ENCODE measurements around the gene KRTAP10-8. TPM values are rescaled to one million over a fixed set of nuclear protein-coding genes. Genes with fewer than 3 reads are reported as not detected.
A peak's percentile ranks its signal among the peaks of the same experiment; 100 is the strongest.
"Not testable (repeated sequence)": the region's sequence is repeated elsewhere in the genome, so short reads cannot be mapped to it uniquely, and the experiment has no call there.

KRTAP10-8 gene
- total RNA-seq, 4 donors from 2014 or later, result 4.6 TPM; not detected in 3

GRCh38 chr21:44603109-44603875, 8.6 kb upstream of the KRTAP10-8 start:
- intact Hi-C loops (cut with DNase I; ENCODE audit: low total_unique reads), result no loop called here
- DNase-seq (ENCODE audit: low spot score in 2 of 2), result peak in 1 of 2 donors; percentile 68
- no peak overlapping the region for H3K4me3 ChIP-seq (ENCODE audit: low read depth, poor library complexity, severe bottlenecking)
- no peak for TF ChIP-seq POLR2A (IDR thresholded peaks at IDR 0.05)
- no peak for TF ChIP-seq CTCF (IDR thresholded peaks at IDR 0.05)
- 49 to 71% methylated on average over 14 of the region's 17 CpGs for WGBS, 2 donors

- 87 to 94% methylated on average over 8 of the region's 8 CpGs for WGBS, 2 donors
- intact Hi-C loops (cut with DNase I; ENCODE audit: low total_unique reads), result no loop called here
- peak in 1 of 2 donors; percentile 49 for DNase-seq (ENCODE audit: low spot score in 2 of 2)
- no peak overlapping the region for H3K4me3 ChIP-seq (ENCODE audit: low read depth, poor library complexity, severe bottlenecking)
- TF ChIP-seq POLR2A (IDR thresholded peaks at IDR 0.05) (no peak), CTCF (IDR thresholded peaks at IDR 0.05) (no peak)
These were observed 8.0 kb upstream of the KRTAP10-8 start for GRCh38 chr21:44603911-44604310.

- 76 to 82% methylated on average over 4 of the region's 4 CpGs for WGBS, 2 donors
These were observed 5.4 kb upstream of the KRTAP10-8 start for GRCh38 chr21:44606495-44606894.

GRCh38 chr21:44609193-44609592, 2.7 kb upstream of the KRTAP10-8 start:
- intact Hi-C loops (cut with DNase I; ENCODE audit: low total_unique reads), result no loop called here
- H3K4me3 ChIP-seq (ENCODE audit: low read depth, poor library complexity, severe bottlenecking), result no peak overlapping the region
- TF ChIP-seq CTCF (IDR thresholded peaks at IDR 0.05) (no peak), POLR2A (IDR thresholded peaks at IDR 0.05) (no peak)
- no peak for DNase-seq (ENCODE audit: low spot score in 2 of 2)

More at GRCh38 chr21:44606495-44606894, 5.4 kb upstream of the KRTAP10-8 start:
- TF ChIP-seq CTCF (IDR thresholded peaks at IDR 0.05), result no peak
- no peak for TF ChIP-seq POLR2A (IDR thresholded peaks at IDR 0.05)
- intact Hi-C loops (cut with DNase I; ENCODE audit: low total_unique reads), result no loop called here
- no peak for DNase-seq (ENCODE audit: low spot score in 2 of 2)
- H3K4me3 ChIP-seq (ENCODE audit: low read depth, poor library complexity, severe bottlenecking), result no peak overlapping the region

GRCh38 chr21:44610157-44610843, 1.6 kb upstream of the KRTAP10-8 start:
- H3K4me3 ChIP-seq (ENCODE audit: low read depth, poor library complexity, severe bottlenecking); DNase-seq (ENCODE audit: low spot score in 2 of 2); intact Hi-C loops (cut with DNase I; ENCODE audit: low total_unique reads): not testable (repeated sequence)
- 97% methylated on average over 7 of the region's 7 CpGs for WGBS, 2 donors

- DNase-seq (ENCODE audit: low spot score in 2 of 2), result no peak
- 80 to 84% methylated on average over 4 of the region's 4 CpGs for WGBS, 2 donors
- intact Hi-C loops (cut with DNase I; ENCODE audit: low total_unique reads), result no loop called here
- TF ChIP-seq POLR2A (IDR thresholded peaks at IDR 0.05) (no peak), CTCF (IDR thresholded peaks at IDR 0.05) (no peak)
- no peak overlapping the region for H3K4me3 ChIP-seq (ENCODE audit: low read depth, poor library complexity, severe bottlenecking)
These were observed 328 bp upstream of the KRTAP10-8 start for GRCh38 chr21:44611551-44611950.

All from lower leg skin (tissue), 4 donors.